Activated naive CD8-positive, alpha-beta T cell (primary cell): ENCODE results near the gene MXD4.

Experiments used
- H3K27ac Mint-ChIP-seq: one replicate; pipeline ENCODE4 v1.8.0; 2021; ENCODE audit warnings: mixed read lengths
- H3K27me3 Mint-ChIP-seq: one replicate; pipeline ENCODE4 v1.8.0; 2021; ENCODE audit warnings: mixed read lengths
- H3K36me3 Mint-ChIP-seq: one replicate; pipeline ENCODE4 v1.8.0; 2021; ENCODE audit warnings: mixed read lengths
- H3K4me1 Mint-ChIP-seq: one replicate; pipeline ENCODE4 v1.8.0; 2021; ENCODE audit warnings: low read depth, mixed read lengths
- H3K4me3 Mint-ChIP-seq: one replicate; pipeline ENCODE4 v1.8.0; 2021; ENCODE audit warnings: mild to moderate bottlenecking, mixed read lengths
- H3K9me3 Mint-ChIP-seq: one replicate; pipeline ENCODE4 v1.8.0; 2021; ENCODE audit warnings: low read depth, mixed read lengths

Gene MXD4

GRCh38 chr4:2265113-2266110 is 3.5 kb upstream of the MXD4 start:
- H3K27me3 Mint-ChIP-seq = no peaks in the 10 kb centered on the region
- H3K4me3 Mint-ChIP-seq = no peak overlapping the region
- H3K9me3 Mint-ChIP-seq = no peaks in the 10 kb centered on the region
- no peaks in the 10 kb centered on the region for H3K36me3 Mint-ChIP-seq
- H3K4me1 Mint-ChIP-seq = peaks cover 3% of the 10 kb centered on the region
- no peak overlapping the region for H3K27ac Mint-ChIP-seq

- H3K9me3 Mint-ChIP-seq = no peaks in the 10 kb centered on the region
- H3K27ac Mint-ChIP-seq = no peak overlapping the region
- no peaks in the 10 kb centered on the region for H3K36me3 Mint-ChIP-seq
- peaks cover 3% of the 10 kb centered on the region for H3K4me1 Mint-ChIP-seq
- no peaks in the 10 kb centered on the region for H3K27me3 Mint-ChIP-seq
- H3K4me3 Mint-ChIP-seq = no peak overlapping the region
Measured at GRCh38 chr4:2264481-2265041, 2.7 kb upstream of the MXD4 start.

GRCh38 chr4:2263926-2264321 is 2.0 kb upstream of the MXD4 start:
- Mint-ChIP-seq H3K36me3 (no peaks in the 10 kb centered on the region), H3K27me3 (no peaks in the 10 kb centered on the region), H3K27ac (no peak overlapping the region), H3K4me3 (no peak overlapping the region), H3K4me1 (peaks cover 3% of the 10 kb centered on the region), H3K9me3 (no peaks in the 10 kb centered on the region)

GRCh38 chr4:2262944-2263250 is 988 bp upstream of the MXD4 start:
- peak overlapping the region; percentile 65 for H3K4me3 Mint-ChIP-seq
- no peaks in the 10 kb centered on the region for H3K9me3 Mint-ChIP-seq
- no peaks in the 10 kb centered on the region for H3K36me3 Mint-ChIP-seq
- peaks cover 3% of the 10 kb centered on the region for H3K4me1 Mint-ChIP-seq
- no peaks in the 10 kb centered on the region for H3K27me3 Mint-ChIP-seq
- no peak overlapping the region for H3K27ac Mint-ChIP-seq

GRCh38 chr4:2262145-2262943 is 435 bp upstream of the MXD4 start:
- no peaks in the 10 kb centered on the region for H3K27me3 Mint-ChIP-seq
- H3K9me3 Mint-ChIP-seq = no peaks in the 10 kb centered on the region
- peaks cover 3% of the 10 kb centered on the region for H3K4me1 Mint-ChIP-seq
- H3K4me3 Mint-ChIP-seq = peak overlapping the region; percentile 66
- no peaks in the 10 kb centered on the region for H3K36me3 Mint-ChIP-seq
- H3K27ac Mint-ChIP-seq = no peak overlapping the region

GRCh38 chr4:2261110-2261852 is 628 bp downstream of the MXD4 start:
- no peaks in the 10 kb centered on the region for H3K36me3 Mint-ChIP-seq
- H3K27ac Mint-ChIP-seq = no peak overlapping the region

GRCh38 chr4:2260344-2261109 is 1.4 kb downstream of the MXD4 start:
- Mint-ChIP-seq H3K27ac (no peak overlapping the region), H3K4me3 (peak overlapping the region; percentile 53), H3K9me3 (no peaks in the 10 kb centered on the region), H3K36me3 (no peaks in the 10 kb centered on the region), H3K27me3 (no peaks in the 10 kb centered on the region), H3K4me1 (peaks cover 3% of the 10 kb centered on the region)

More at GRCh38 chr4:2261110-2261852, 628 bp downstream of the MXD4 start:
- Mint-ChIP-seq H3K27me3 (no peaks in the 10 kb centered on the region), H3K9me3 (no peaks in the 10 kb centered on the region), H3K4me1 (peaks cover 3% of the 10 kb centered on the region), H3K4me3 (peak overlapping the region; percentile 53)

- peaks cover 3% of the 10 kb centered on the region for H3K4me1 Mint-ChIP-seq
- no peak overlapping the region for H3K27ac Mint-ChIP-seq
- H3K4me3 Mint-ChIP-seq = peak overlapping the region; percentile 20
Measured at GRCh38 chr4:2259541-2260343, 2.2 kb downstream of the MXD4 start.

GRCh38 chr4:2259036-2259540 is 2.8 kb downstream of the MXD4 start:
- H3K4me3 Mint-ChIP-seq = no peak overlapping the region
- no peaks in the 10 kb centered on the region for H3K27me3 Mint-ChIP-seq
- peaks cover 3% of the 10 kb centered on the region for H3K4me1 Mint-ChIP-seq
- H3K36me3 Mint-ChIP-seq = no peaks in the 10 kb centered on the region
- no peaks in the 10 kb centered on the region for H3K9me3 Mint-ChIP-seq
- no peak overlapping the region for H3K27ac Mint-ChIP-seq

More at GRCh38 chr4:2259541-2260343, 2.2 kb downstream of the MXD4 start:
- no peaks in the 10 kb centered on the region for H3K27me3 Mint-ChIP-seq
- H3K36me3 Mint-ChIP-seq = no peaks in the 10 kb centered on the region
- H3K9me3 Mint-ChIP-seq = no peaks in the 10 kb centered on the region

- Mint-ChIP-seq H3K27ac (no peak overlapping the region), H3K4me1 (peaks cover 3% of the 10 kb centered on the region), H3K4me3 (no peak overlapping the region), H3K27me3 (no peaks in the 10 kb centered on the region), H3K36me3 (no peaks in the 10 kb centered on the region), H3K9me3 (no peaks in the 10 kb centered on the region)
Measured at GRCh38 chr4:2258091-2259035, 3.5 kb downstream of the MXD4 start.

- H3K9me3 Mint-ChIP-seq = no peaks in the 10 kb centered on the region
- H3K4me3 Mint-ChIP-seq = no peak overlapping the region
- H3K27ac Mint-ChIP-seq = no peak overlapping the region
- H3K36me3 Mint-ChIP-seq = no peaks in the 10 kb centered on the region
- no peaks in the 10 kb centered on the region for H3K27me3 Mint-ChIP-seq
- H3K4me1 Mint-ChIP-seq = no peaks in the 10 kb centered on the region
Measured at GRCh38 chr4:2257361-2258081, 4.4 kb downstream of the MXD4 start.

GRCh38 chr4:2256781-2257191 is 5.1 kb downstream of the MXD4 start:
- H3K4me3 Mint-ChIP-seq = no peak overlapping the region

More at GRCh38 chr4:2256781-2257191, 5.1 kb downstream of the MXD4 start:
- H3K27me3 Mint-ChIP-seq = no peaks in the 10 kb centered on the region
- no peaks in the 10 kb centered on the region for H3K9me3 Mint-ChIP-seq
- H3K36me3 Mint-ChIP-seq = no peaks in the 10 kb centered on the region
- no peak overlapping the region for H3K27ac Mint-ChIP-seq
- H3K4me1 Mint-ChIP-seq = no peaks in the 10 kb centered on the region
